Cardiac fibroblast (primary cell): Measurements from ENCODE around the gene PDE11A.
"Not testable (repeated sequence)": the region's sequence is repeated elsewhere in the genome, so short reads cannot be mapped to it uniquely, and the experiment has no call there.

Experiments
- DNase-seq, 2 donors: peaks; one replicate each; pipeline versions ENCODE4 v3.0.0 to v3.0.0-alpha.2; 2010; ENCODE audit warnings: low read depth in 2 of 2
- H3K4me3 ChIP-seq, 2 donors: replicated peaks in 1 of 2; 1 replicate in 1 of 2; 2 replicates in 1 of 2; pipeline ENCODE4 v1.5.1; 2011; ENCODE audit warnings: low read depth in 2 of 2, low read length in 2 of 2, mild to moderate bottlenecking in 2 of 2, moderate library complexity in 1 of 2
- TF ChIP-seq, protein P1 (sequence below): IDR thresholded peaks from one replicate; pipeline ENCODE4 v1.5.1; 2011; ENCODE audit warnings: low read depth, mild to moderate bottlenecking, low read length, inconsistent platforms

PDE11A gene

DNA sequence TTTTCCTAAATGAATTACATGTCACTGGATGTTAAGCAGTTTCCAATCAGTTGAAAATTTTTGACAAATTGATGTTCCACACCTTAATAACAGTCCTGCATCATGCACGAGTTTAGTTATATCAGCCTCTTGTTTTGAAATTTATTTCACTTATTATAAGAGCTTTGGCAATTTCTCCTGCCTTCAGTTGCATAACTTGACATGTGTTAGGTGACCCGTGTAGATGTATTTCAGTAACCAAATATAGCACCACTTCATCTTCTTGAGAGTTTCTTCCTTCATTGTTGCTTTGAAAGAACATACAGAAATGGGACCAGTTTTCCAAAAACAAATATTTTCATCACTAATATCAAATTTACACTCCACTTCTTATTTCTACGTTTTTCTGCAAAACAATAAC, 202.7 kb downstream of the PDE11A start:
- no peak overlapping the region for H3K4me3 ChIP-seq
- TF ChIP-seq, protein P1, sequence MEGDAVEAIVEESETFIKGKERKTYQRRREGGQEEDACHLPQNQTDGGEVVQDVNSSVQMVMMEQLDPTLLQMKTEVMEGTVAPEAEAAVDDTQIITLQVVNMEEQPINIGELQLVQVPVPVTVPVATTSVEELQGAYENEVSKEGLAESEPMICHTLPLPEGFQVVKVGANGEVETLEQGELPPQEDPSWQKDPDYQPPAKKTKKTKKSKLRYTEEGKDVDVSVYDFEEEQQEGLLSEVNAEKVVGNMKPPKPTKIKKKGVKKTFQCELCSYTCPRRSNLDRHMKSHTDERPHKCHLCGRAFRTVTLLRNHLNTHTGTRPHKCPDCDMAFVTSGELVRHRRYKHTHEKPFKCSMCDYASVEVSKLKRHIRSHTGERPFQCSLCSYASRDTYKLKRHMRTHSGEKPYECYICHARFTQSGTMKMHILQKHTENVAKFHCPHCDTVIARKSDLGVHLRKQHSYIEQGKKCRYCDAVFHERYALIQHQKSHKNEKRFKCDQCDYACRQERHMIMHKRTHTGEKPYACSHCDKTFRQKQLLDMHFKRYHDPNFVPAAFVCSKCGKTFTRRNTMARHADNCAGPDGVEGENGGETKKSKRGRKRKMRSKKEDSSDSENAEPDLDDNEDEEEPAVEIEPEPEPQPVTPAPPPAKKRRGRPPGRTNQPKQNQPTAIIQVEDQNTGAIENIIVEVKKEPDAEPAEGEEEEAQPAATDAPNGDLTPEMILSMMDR, result no peak
- no peak for DNase-seq

GRCh38 chr2:177869209-177869608, 203.4 kb downstream of the PDE11A start:
- DNase-seq, result no peak
- TF ChIP-seq, protein P1, result no peak
- no peak overlapping the region for H3K4me3 ChIP-seq

DNA sequence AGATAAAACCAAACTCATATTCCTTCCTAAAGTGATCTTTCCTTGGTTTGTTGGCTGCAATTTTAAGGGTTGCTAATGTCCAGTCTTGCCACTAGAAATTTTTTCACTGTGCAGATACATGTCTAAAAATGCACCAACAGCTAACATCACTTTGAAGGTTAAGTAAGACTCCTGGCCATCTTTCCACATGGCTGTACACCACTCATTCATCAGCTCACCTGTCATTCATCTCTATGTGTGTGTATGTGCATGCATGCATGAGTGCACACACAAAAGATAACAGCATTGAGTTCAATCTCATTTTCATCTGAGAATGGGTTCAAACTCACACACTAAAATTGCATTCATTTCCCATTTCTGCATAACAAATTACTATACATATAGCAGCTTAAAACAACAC, 203.8 kb downstream of the PDE11A start:
- DNase-seq, result no peak
- no peak overlapping the region for H3K4me3 ChIP-seq
- TF ChIP-seq, protein P1, result no peak

DNA sequence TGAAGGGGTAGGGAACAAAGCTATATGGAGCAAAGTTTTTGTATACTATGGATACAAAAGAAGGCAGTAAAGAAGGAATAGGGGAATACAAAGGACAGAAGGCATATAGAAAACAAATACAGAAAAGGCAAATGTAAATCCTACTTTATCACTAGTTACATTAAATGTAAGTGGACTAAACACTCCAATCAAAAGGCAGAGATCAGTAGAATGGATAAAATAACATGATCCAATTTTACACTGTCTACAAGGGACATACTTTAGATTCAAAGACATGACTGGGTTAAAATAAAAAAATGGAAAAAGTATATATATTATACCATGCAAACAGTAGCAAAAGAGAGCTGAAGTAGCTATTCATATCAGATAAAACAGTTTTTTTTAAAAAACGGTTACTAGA, 215.0 kb downstream of the PDE11A start:
- DNase-seq, result no peak
- TF ChIP-seq, protein P1, result no peak
- no peak overlapping the region for H3K4me3 ChIP-seq

DNA sequence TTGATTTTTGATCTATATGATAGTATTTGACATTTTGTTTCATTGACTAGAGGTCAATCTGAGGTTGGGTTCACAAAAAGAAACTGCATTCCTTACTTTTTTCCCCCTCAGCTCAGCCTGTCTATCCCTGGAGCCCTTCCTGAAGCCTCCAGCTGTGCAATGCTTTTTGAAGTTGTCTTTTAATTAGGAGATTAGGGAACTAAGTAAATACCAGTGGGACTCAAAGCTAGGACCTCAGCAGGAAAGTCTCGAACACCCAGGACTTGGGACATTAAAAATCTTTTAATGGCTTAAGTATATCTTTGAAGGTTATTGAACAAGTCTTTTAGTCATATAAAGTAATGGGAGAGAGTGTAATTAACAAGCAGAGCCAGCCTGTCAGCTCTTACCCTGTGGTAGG, 220.2 kb downstream of the PDE11A start:
- no peak for DNase-seq
- TF ChIP-seq, protein P1, result no peak
- H3K4me3 ChIP-seq, result no peak overlapping the region

DNA sequence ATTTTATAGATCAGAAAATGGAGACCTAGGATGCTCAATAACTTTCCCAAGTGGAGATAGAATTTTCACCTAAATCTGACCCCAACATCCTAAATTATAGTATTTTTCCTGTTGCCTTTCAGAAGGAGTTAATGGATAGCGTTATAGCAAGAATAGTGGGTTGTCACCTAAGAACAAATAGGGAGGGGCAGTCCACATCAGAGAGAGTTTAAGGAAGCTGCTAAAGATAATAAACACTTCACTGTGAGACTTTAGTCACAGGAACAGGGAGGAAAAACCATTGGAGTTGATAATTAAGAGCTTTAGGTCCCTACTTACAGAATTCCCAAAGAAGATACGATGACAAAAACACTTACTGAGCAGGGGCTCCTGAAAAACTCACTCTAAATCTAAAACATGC, 229.4 kb downstream of the PDE11A start:
- TF ChIP-seq, protein P1, result no peak
- H3K4me3 ChIP-seq, result no peak overlapping the region
- no peak for DNase-seq

DNA sequence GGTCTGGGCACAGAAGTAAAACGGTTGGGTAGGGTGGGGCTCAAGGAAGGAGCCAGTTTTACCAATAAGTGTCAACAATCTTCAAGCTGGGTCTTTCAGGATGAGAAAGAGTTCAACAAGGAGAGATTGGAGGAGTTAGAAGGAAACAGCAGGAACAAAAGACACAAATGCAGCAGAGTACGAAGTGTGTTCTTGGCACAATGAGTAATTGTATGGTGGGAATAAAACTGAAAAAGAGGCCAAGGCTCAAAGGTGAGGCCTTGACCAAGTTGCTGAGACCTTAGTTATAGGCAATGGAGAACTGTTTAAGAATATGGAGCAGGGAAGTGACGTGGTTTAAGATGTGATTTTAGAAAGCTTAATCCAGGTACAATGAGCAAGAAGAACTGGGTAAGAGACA, 230.3 kb downstream of the PDE11A start:
- DNase-seq, result no peak
- H3K4me3 ChIP-seq, result no peak overlapping the region
- TF ChIP-seq, protein P1, result no peak

- DNase-seq, H3K4me3 ChIP-seq: not testable (repeated sequence)
Measured at GRCh38 chr2:177835418-177836204, 237.0 kb downstream of the PDE11A start.
